Peyer's patch (tissue), 4 donors: ENCODE measurements around the gene FLNA.

Experiments
- POLR2A ChIP-seq, 2 donors: fragments of 450-650 bp; IDR thresholded peaks; one replicate each; pipeline ENCODE4 v1.5.1; 2017; ENCODE audit warnings: antibody characterized with exemption in 2 of 2, mild to moderate bottlenecking in 2 of 2, moderate library complexity in 2 of 2
- TF ChIP-seq, protein P1 (sequence below), 6 experiments: fragments of 450-650 bp in 4 of 6; fragments of 200-600 bp in 2 of 6; sonication (generic) in 1 of 6; IDR thresholded peaks; one replicate each; pipeline ENCODE4 v1.5.1; 2017 to 2019; ENCODE audit warnings: antibody characterized with exemption in 6 of 6, mild to moderate bottlenecking in 3 of 6, moderate library complexity in 1 of 6

DNA sequence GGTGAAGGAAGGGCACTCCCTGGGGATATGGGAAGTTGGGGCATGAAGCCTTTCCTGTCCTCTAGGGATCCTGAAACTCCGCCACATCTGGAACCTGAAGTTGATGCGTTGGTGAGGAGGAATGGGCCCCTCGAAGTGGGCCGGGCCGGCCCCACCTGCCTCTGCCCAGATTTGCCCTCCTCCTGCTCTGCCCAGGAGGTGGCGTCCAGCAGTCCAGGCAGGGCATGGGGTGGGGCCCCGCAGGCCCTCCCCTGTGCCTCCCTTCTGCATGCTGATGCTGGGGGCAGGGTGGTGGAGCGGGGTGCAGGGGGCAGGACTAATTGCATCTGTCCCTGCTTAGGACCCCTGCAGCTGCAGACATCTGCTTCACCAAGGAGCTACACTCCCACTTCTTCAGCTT lies 38.7 kb upstream of the FLNA start:
- TF ChIP-seq, protein P1, sequence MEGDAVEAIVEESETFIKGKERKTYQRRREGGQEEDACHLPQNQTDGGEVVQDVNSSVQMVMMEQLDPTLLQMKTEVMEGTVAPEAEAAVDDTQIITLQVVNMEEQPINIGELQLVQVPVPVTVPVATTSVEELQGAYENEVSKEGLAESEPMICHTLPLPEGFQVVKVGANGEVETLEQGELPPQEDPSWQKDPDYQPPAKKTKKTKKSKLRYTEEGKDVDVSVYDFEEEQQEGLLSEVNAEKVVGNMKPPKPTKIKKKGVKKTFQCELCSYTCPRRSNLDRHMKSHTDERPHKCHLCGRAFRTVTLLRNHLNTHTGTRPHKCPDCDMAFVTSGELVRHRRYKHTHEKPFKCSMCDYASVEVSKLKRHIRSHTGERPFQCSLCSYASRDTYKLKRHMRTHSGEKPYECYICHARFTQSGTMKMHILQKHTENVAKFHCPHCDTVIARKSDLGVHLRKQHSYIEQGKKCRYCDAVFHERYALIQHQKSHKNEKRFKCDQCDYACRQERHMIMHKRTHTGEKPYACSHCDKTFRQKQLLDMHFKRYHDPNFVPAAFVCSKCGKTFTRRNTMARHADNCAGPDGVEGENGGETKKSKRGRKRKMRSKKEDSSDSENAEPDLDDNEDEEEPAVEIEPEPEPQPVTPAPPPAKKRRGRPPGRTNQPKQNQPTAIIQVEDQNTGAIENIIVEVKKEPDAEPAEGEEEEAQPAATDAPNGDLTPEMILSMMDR (IDR thresholded peaks at IDR 0.05): no peak
- no peak for TF ChIP-seq POLR2A (IDR thresholded peaks at IDR 0.05)
